PC-3 (cell line): ENCODE measurements around the gene DNAL1. TPM values are rescaled to one million over a fixed set of nuclear protein-coding genes. Genes with fewer than 3 reads are reported as not detected.
"Not testable (repeated sequence)": the region's sequence is repeated elsewhere in the genome, so short reads cannot be mapped to it uniquely, and the experiment has no call there.

Experiments used
- ATAC-seq: fragments of 200-7000 bp; cut with Tn5 transposase; 2 replicates; pipeline ENCODE4 v1.9.1; 2020; ENCODE audit warnings: mild to moderate bottlenecking, moderate library complexity
- BruUV-seq: library from RNA; stranded (reverse); fragments of 400-500 nt; replicated peaks from 2 replicates; lab custom pipeline; 2021; lab: Mats Ljungman, UMichigan
- CTCF ChIA-PET: fragments of 300-600 bp; sonication (Branson Sonifier 250); formaldehyde crosslinking; loops from one replicate; lab custom pipeline; 2022; ENCODE audit warnings: antibody characterized with exemption; lab: Charles Lee
- POLR2A ChIA-PET: fragments of 300-600 bp; sonication (Branson Sonifier 250); formaldehyde crosslinking; loops from one replicate; lab custom pipeline; 2022; ENCODE audit warnings: antibody characterized with exemption; ENCODE audit not compliant: unreplicated experiment; lab: Charles Lee
- DNase-seq: peaks from one replicate; pipeline ENCODE4 v3.0.0-alpha.2; 2015
- H2AFZ ChIP-seq: fragments of 300-600 bp; sonication (generic); 2 replicates; pipeline ENCODE4 v1.6.0; 2016; ENCODE audit warnings: antibody characterized with exemption, low read length
- H3F3A ChIP-seq: fragments of 300-600 bp; sonication (generic); one replicate; pipeline ENCODE4 v1.6.0; 2017; ENCODE audit warnings: antibody characterized with exemption, low read length, control low read depth, mild to moderate bottlenecking; ENCODE audit not compliant: unreplicated experiment
- H3K27ac ChIP-seq: fragments of 300-600 bp; sonication (generic); 2 replicates; pipeline ENCODE4 v1.5.1; 2016; ENCODE audit warnings: mild to moderate bottlenecking, low read length
- H3K27me3 ChIP-seq: fragments of 300-600 bp; sonication (generic); 2 replicates; pipeline ENCODE4 v1.6.1; 2016; ENCODE audit warnings: low read length, mixed read lengths
- H3K36me3 ChIP-seq: fragments of 300-600 bp; sonication (generic); 2 replicates; pipeline ENCODE4 v1.6.1; 2016; ENCODE audit warnings: low read depth, mixed run types, low read length, mixed read lengths
- H3K4me1 ChIP-seq: fragments of 300-600 bp; sonication (generic); 2 replicates; pipeline ENCODE4 v1.5.1; 2016; ENCODE audit warnings: low read length; ENCODE audit not compliant: insufficient read depth
- H3K4me2 ChIP-seq: fragments of 300-600 bp; sonication (generic); 2 replicates; pipeline ENCODE4 v1.6.0; 2016; ENCODE audit warnings: low read length
- H3K4me3 ChIP-seq: fragments of 300-600 bp; sonication (generic); 2 replicates; pipeline ENCODE4 v1.5.1; 2016; ENCODE audit warnings: mild to moderate bottlenecking, low read length, mixed read lengths
- H3K79me2 ChIP-seq: fragments of 300-600 bp; sonication (generic); 2 replicates; pipeline ENCODE4 v1.6.1; 2017; ENCODE audit warnings: low read length, mixed read lengths
- H3K9ac ChIP-seq: fragments of 300-600 bp; sonication (generic); 2 replicates; pipeline ENCODE4 v1.6.0; 2016; ENCODE audit warnings: mild to moderate bottlenecking, low read length
- H3K9me2 ChIP-seq: fragments of 300-600 bp; sonication (generic); replicated peaks from 2 replicates; pipeline ENCODE4 v1.6.1; 2016; ENCODE audit warnings: mixed run types, low read length, mixed read lengths
- H3K9me3 ChIP-seq: fragments of 300-600 bp; sonication (generic); 2 replicates; pipeline ENCODE4 v1.6.1; 2016; ENCODE audit warnings: low read length, mixed read lengths
- H4K20me1 ChIP-seq: fragments of 300-600 bp; sonication (generic); 2 replicates; pipeline ENCODE4 v1.6.1; 2016; ENCODE audit warnings: low read length, mixed read lengths
- EZH2 ChIP-seq: fragments of 300-600 bp; sonication (generic); IDR thresholded peaks from one replicate; pipeline ENCODE4 v1.6.1; 2017; ENCODE audit warnings: antibody characterized with exemption, mild to moderate bottlenecking, low read length; ENCODE audit not compliant: unreplicated experiment
- EZH2phosphoT487 ChIP-seq: fragments of 300-600 bp; sonication (generic); IDR thresholded peaks from 2 replicates; pipeline ENCODE4 v1.6.1; 2018; ENCODE audit warnings: mild to moderate bottlenecking, antibody characterized with exemption, low read length, borderline replicate concordance
- intact Hi-C: fragments of 100-400 bp; cut with micrococcal nuclease; formaldehyde crosslinking; loops from 2 replicates; pipeline ENCODE4 v1.9.0; 2023
- total RNA-seq: library from RNA; depleted of rRNA; stranded (reverse); fragments of >200 nt; gene quantifications from 2 replicates; pipeline ENCODE4 v1.2.3, GENCODE V29; 2014
- TF ChIP-seq, protein P1 (sequence below): fragments of 300-600 bp; sonication (generic); conservative IDR thresholded peaks from 2 replicates; pipeline ENCODE4 v1.5.1; 2017; ENCODE audit warnings: antibody characterized with exemption, low read depth, mild to moderate bottlenecking, low read length

DNAL1 gene
- total RNA-seq, 1 experiment from 2014 or later, result 2.6 TPM

DNA sequence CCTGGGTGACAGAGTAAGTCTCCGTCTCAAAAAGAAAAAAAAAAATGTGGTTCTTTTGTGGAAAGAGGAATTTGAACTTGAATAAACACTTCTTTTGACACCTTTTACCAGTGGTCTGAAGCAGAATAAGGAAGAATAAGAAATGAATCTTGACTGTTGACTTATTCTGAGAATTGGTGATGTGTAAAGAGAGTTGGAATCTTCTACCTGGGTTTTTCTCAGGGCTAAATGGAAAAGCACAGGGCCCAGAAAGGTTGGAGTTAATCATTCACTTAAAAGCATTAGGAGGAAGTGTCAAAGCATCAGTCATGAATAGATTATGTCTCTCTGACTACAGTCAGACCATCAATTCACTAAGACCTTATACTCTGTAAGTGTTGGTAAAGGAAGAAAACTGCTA is 55.5 kb downstream of the DNAL1 start:
- Histone ChIP-seq H3K27ac (no peak overlapping the region), H3K79me2 (no peaks in the 10 kb centered on the region), H2AFZ (no peak overlapping the region), H3K27me3 (no peaks in the 10 kb centered on the region), H3K4me2 (no peak overlapping the region), H3K36me3 (no peaks in the 10 kb centered on the region), H3K4me1 (peaks cover 27% of the 10 kb centered on the region), H3K9ac (no peak overlapping the region), H3K4me3 (no peak overlapping the region), H4K20me1 (no peaks in the 10 kb centered on the region), H3K9me2 (no peaks in the 10 kb centered on the region), H3K9me3 (no peaks in the 10 kb centered on the region), H3F3A (peaks cover 14% of the 10 kb centered on the region)
- intact Hi-C loops, result no loop called here
- DNase-seq, result no peak
- BruUV-seq, result no TSS peak
- no peak for ATAC-seq
- TF ChIP-seq EZH2, result no peak
- ChIA-PET CTCF (no interaction called here), POLR2A (no interaction called here)

DNA sequence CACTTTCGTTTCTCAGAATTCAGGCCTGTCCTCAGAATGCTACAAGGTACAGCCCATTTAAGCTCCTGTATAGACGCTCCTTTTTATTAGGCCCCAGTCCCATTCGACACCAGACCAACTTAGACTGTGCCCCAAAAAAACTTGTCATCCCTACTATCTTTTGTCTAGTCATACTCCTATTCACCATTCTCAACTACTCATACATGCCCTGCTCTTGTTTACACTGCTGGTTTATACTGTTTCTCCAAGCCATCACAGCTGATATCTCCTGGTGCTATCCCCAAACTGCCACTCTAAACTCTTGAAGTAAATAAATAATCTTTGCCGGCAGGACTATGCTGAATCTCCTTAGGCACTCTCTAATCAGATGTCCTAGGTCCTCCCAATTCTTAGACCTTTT is 63.3 kb downstream of the DNAL1 start:
- Histone ChIP-seq H3K79me2 (peaks cover 34% of the 10 kb centered on the region), H4K20me1 (peaks cover 10% of the 10 kb centered on the region)
- BruUV-seq, H3K9ac ChIP-seq, H3K27me3 ChIP-seq, DNase-seq, ATAC-seq, H3K27ac ChIP-seq, H3K4me2 ChIP-seq, H3K36me3 ChIP-seq, POLR2A ChIA-PET, intact Hi-C loops, H3K9me2 ChIP-seq, H3K4me3 ChIP-seq, H3K4me1 ChIP-seq, H3F3A ChIP-seq, H3K9me3 ChIP-seq, CTCF ChIA-PET, H2AFZ ChIP-seq: not testable (repeated sequence)

DNA sequence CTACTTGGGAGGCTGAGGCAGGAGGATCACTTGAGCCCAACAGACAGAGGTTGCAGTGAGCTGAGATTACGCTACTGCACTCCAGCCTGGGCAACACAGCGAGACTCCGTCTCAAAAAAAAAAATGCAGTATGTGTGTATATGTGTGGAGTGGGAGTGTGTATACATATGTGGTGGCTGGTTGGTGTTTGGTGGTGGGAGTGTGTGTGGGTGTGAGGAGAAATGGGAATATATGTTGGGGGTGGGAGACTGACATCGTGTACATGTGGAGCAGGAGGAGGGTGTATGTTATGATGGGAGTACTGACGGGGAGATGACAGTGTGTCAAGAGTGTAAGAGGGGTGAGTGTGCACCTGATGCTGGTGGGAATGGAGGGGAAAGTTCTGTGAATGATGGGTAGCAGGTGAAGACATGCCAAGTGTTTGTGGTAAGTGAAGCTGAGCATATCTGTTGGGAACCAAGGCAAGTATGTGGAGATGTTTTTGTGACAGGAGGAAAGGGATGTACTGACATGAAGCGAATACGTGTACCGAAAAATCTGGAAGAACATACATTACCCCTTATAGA is 65.2 kb downstream of the DNAL1 start:
- H3K4me3 ChIP-seq, result no peak overlapping the region
- intact Hi-C loops, result loop anchor here (5.0 kb wide), 2 partner anchors 48 to 78 kb away; no protein-coding TSS in a partner anchor
- H3K79me2 ChIP-seq, result peaks cover 44% of the 10 kb centered on the region
- H3K4me1 ChIP-seq, result peaks cover 6% of the 10 kb centered on the region
- H3K9ac ChIP-seq, result no peak overlapping the region
- no peaks in the 10 kb centered on the region for H3K27me3 ChIP-seq
- POLR2A ChIA-PET, result no interaction called here
- peaks cover 16% of the 10 kb centered on the region for H4K20me1 ChIP-seq
- H2AFZ ChIP-seq, result no peak overlapping the region
- H3K36me3 ChIP-seq, result no peaks in the 10 kb centered on the region
- no TSS peak for BruUV-seq
- H3F3A ChIP-seq, result peaks cover 2% of the 10 kb centered on the region
- no peak for ATAC-seq
- no peak overlapping the region for H3K27ac ChIP-seq
- H3K9me2 ChIP-seq, result no peaks in the 10 kb centered on the region
- H3K4me2 ChIP-seq, result no peak overlapping the region
- CTCF ChIA-PET, result no interaction called here
- no peaks in the 10 kb centered on the region for H3K9me3 ChIP-seq
- TF ChIP-seq EZH2 (no peak), EZH2phosphoT487 (no peak)
- TF ChIP-seq, protein P1, sequence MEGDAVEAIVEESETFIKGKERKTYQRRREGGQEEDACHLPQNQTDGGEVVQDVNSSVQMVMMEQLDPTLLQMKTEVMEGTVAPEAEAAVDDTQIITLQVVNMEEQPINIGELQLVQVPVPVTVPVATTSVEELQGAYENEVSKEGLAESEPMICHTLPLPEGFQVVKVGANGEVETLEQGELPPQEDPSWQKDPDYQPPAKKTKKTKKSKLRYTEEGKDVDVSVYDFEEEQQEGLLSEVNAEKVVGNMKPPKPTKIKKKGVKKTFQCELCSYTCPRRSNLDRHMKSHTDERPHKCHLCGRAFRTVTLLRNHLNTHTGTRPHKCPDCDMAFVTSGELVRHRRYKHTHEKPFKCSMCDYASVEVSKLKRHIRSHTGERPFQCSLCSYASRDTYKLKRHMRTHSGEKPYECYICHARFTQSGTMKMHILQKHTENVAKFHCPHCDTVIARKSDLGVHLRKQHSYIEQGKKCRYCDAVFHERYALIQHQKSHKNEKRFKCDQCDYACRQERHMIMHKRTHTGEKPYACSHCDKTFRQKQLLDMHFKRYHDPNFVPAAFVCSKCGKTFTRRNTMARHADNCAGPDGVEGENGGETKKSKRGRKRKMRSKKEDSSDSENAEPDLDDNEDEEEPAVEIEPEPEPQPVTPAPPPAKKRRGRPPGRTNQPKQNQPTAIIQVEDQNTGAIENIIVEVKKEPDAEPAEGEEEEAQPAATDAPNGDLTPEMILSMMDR, result no peak
- no peak for DNase-seq

DNA sequence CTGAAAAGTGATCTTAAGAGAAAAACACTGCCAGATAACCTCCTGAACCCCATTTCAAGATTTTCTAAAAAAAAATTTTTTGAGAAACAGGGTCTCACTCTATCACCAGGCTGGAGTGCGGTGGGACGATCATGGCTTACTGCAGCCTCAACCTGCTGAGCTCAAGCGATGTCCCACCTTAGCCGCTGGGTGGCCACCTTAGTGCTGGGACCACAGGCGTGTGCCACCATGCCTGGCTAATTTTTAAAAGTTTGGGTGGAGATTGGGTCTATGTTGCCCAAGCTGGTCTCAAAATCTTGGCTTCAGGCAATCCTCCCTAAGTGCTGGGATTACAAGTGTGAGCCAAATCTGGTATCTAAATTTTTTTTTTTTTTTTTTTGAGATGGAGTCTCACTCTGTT is 66.0 kb downstream of the DNAL1 start:
- H3K4me1 ChIP-seq, result peaks cover 14% of the 10 kb centered on the region
- H3K4me3 ChIP-seq, result no peak overlapping the region
- H3K27ac ChIP-seq, result no peak overlapping the region
- TF ChIP-seq EZH2 (no peak), EZH2phosphoT487 (no peak)
- TF ChIP-seq, protein P1, result no peak
- ATAC-seq, result no peak
- H3K27me3 ChIP-seq, result no peaks in the 10 kb centered on the region
- intact Hi-C loops, result loop anchor here (5.0 kb wide), 2 partner anchors 48 to 78 kb away; no protein-coding TSS in a partner anchor
- peaks cover 44% of the 10 kb centered on the region for H3K79me2 ChIP-seq
- peaks cover 5% of the 10 kb centered on the region for H3F3A ChIP-seq
- no peak overlapping the region for H2AFZ ChIP-seq
- no peak overlapping the region for H3K4me2 ChIP-seq
- no peak overlapping the region for H3K9ac ChIP-seq
- peaks cover 16% of the 10 kb centered on the region for H4K20me1 ChIP-seq
- no peaks in the 10 kb centered on the region for H3K36me3 ChIP-seq
- POLR2A ChIA-PET, result no interaction called here
- H3K9me3 ChIP-seq, result no peaks in the 10 kb centered on the region
- no peak for DNase-seq
- BruUV-seq, result no TSS peak
- CTCF ChIA-PET, result no interaction called here
- no peaks in the 10 kb centered on the region for H3K9me2 ChIP-seq
